Ovary (tissue), 9 donors: ENCODE measurements around the gene ARPC1A. TPM values are rescaled to one million over a fixed set of nuclear protein-coding genes. Genes with fewer than 3 reads are reported as not detected.

ENCODE experiments used
- DNase-seq, 5 donors: peaks; one replicate each; pipeline ENCODE4 v3.0.0-alpha.2; 2019 to 2020
- H3K27ac ChIP-seq, 2 donors: fragments of 200-600 bp; one replicate each; pipeline versions ENCODE4 v1.5.1 to v1.8.0; 2019 to 2022
- H3K27me3 ChIP-seq: fragments of 200-600 bp; one replicate; pipeline ENCODE4 v1.8.0; 2022
- H3K36me3 ChIP-seq: fragments of 200-600 bp; sonication (generic); one replicate; pipeline ENCODE4 v1.5.1; 2019
- H3K4me1 ChIP-seq: one replicate; pipeline ENCODE4 v1.8.1; 2013; ENCODE audit warnings: mild to moderate bottlenecking, moderate library complexity; ENCODE audit not compliant: insufficient read depth
- H3K4me3 ChIP-seq: fragments of 200-600 bp; sonication (generic); one replicate; pipeline ENCODE4 v1.5.1; 2017
- H3K9me3 ChIP-seq, 2 donors: fragments of 200-600 bp in 1 of 2; sonication (generic) in 1 of 2; one replicate each; pipeline versions ENCODE4 v1.5.1 to v1.8.1; 2013 to 2019; ENCODE audit warnings: mild to moderate bottlenecking in 1 of 2, moderate library complexity in 1 of 2
- CTCF ChIP-seq, 3 donors: fragments of 450-650 bp in 2 of 3; fragments of 200-600 bp in 1 of 3; IDR thresholded peaks; one replicate each; pipeline versions ENCODE4 v1.5.1 to v1.8.0; 2016 to 2022; ENCODE audit warnings: antibody characterized with exemption in 3 of 3, mild to moderate bottlenecking in 1 of 3
- EP300 ChIP-seq: sonication (generic); formaldehyde crosslinking; IDR thresholded peaks from one replicate; pipeline ENCODE4 v1.6.1; 2017; ENCODE audit warnings: antibody characterized with exemption
- POLR2A ChIP-seq: fragments of 450-650 bp; IDR thresholded peaks from one replicate; pipeline ENCODE4 v1.6.1; 2017; ENCODE audit warnings: antibody characterized with exemption, mild to moderate bottlenecking, moderate library complexity
- WGBS, 3 donors: extraction: QIAGEN DNeasy Blood & Tissue Kit in 1 of 3; methylation state at CpG; one replicate each; pipeline versions ENCODE4 v1.1.5 to v1.1.7; 2013 to 2017; 5-methylcytosine and 5-hydroxymethylcytosine counted together
- intact Hi-C, 4 donors: fragments of 100-400 bp; cut with DNase I; formaldehyde crosslinking; loops; one replicate each; pipeline versions ENCODE4 v1.11.0 to v1.15.1; 2022 to 2023
- polyA plus RNA-seq, 2 donors: library from polyadenylated mRNA; stranded (reverse); fragments of 200-250 nt in 1 of 2; fragments of 350-450 nt in 1 of 2; fragmentation: Illumina TruSeq in 1 of 2; extraction: RNeasy Lipid Tissue Mini Kit (QIAGEN cat#74804) in 1 of 2; gene quantifications; one replicate each; pipeline ENCODE4 v1.2.3, GENCODE V29; 2013 to 2014
- total RNA-seq, 7 donors: library from RNA; depleted of rRNA in 2 of 7; stranded (reverse); fragments of >200 nt in 2 of 7; fragmentation: NEBNext Ultra II Directional in 3 of 7; extraction: Animal tissue kit (Norgen Biotek cat#: 25700) in 3 of 7; gene quantifications; one replicate each; pipeline versions ENCODE4 v1.1.0 to v1.2.4, GENCODE V29; 2016 to 2023
- donor health status: DM: no; HTN: no; CAD: no; lungs with moderate emphysema.
- donor health status: DM: no; HTN: no; CAD: no.
- donor health status: Bipolar disorder and iron deficiency.
- donor health status: DM: yes; HTN: yes; CAD: no.
- donor health status: DM: no; HTN: no; CAD: no.
- donor health status: DM: yes; HTN: yes; CAD: no.

Gene ARPC1A
- total and polyA plus RNA-seq, 9 donors: 83.7 to 138 (median 112) TPM

- WGBS, 3 donors: 80 to 83% (median 81%) methylated on average over 4 of the region's 4 CpGs
- no peak for DNase-seq
- Histone ChIP-seq H3K27me3 (no peaks in the 10 kb centered on the region), H3K4me1 (no peaks in the 10 kb centered on the region), H3K9me3 (no peaks in the 10 kb centered on the region), H3K36me3 (no peaks in the 10 kb centered on the region), H3K4me3 (no peak overlapping the region), H3K27ac (no peak overlapping the region)
- TF ChIP-seq POLR2A (no peak), EP300 (no peak), CTCF (IDR thresholded peaks at IDR 0.05) (no peak)
- intact Hi-C loops: no loop called here
Observed at GRCh38 chr7:99293650-99294049, 32.0 kb upstream of the ARPC1A start.

GRCh38 chr7:99296471-99296870 lies 29.2 kb upstream of the ARPC1A start:
- Histone ChIP-seq H3K4me1 (no peaks in the 10 kb centered on the region), H3K27ac (no peak overlapping the region), H3K36me3 (no peaks in the 10 kb centered on the region), H3K4me3 (no peak overlapping the region), H3K9me3 (no peaks in the 10 kb centered on the region), H3K27me3 (no peaks in the 10 kb centered on the region)
- intact Hi-C loops: no loop called here
- no peak for DNase-seq
- TF ChIP-seq CTCF (IDR thresholded peaks at IDR 0.05) (no peak), EP300 (no peak), POLR2A (no peak)
- 83 to 90% (median 85%) methylated on average over 5 of the region's 5 CpGs for WGBS, 3 donors

GRCh38 chr7:99301496-99301895 lies 24.2 kb upstream of the ARPC1A start:
- H3K4me1 ChIP-seq: no peaks in the 10 kb centered on the region
- intact Hi-C loops: loop anchor here in 2 of 4 donors (10.0 kb wide), 2 partner anchors 147 to 1053 kb away; partner anchors contain the start of gene PILRB (in 1 of the 2)
- WGBS, 3 donors: 85 to 90% (median 88%) methylated on average over 16 to 19 of the region's 19 CpGs
- H3K36me3 ChIP-seq: no peaks in the 10 kb centered on the region
- no peaks in the 10 kb centered on the region for H3K27me3 ChIP-seq
- TF ChIP-seq CTCF (IDR thresholded peaks at IDR 0.05) (no peak), EP300 (no peak), POLR2A (no peak)
- no peak overlapping the region for H3K4me3 ChIP-seq
- H3K9me3 ChIP-seq: no peaks in the 10 kb centered on the region
- no peak for DNase-seq
- no peak overlapping the region for H3K27ac ChIP-seq

GRCh38 chr7:99305473-99306260 lies 20.0 kb upstream of the ARPC1A start:
- intact Hi-C loops: loop anchor here in 2 of 4 donors (10.0 kb wide), 2 partner anchors 151 to 1049 kb away; partner anchors contain the start of gene PILRB (in 1 of the 2)
- DNase-seq: no peak
- no peak for TF ChIP-seq POLR2A

GRCh38 chr7:99308461-99309074 lies 17.1 kb upstream of the ARPC1A start:
- TF ChIP-seq CTCF (IDR thresholded peaks at IDR 0.05): no peak
- TF ChIP-seq EP300: no peak
- TF ChIP-seq POLR2A: no peak
- WGBS, 3 donors: 93 to 95% (median 94%) methylated on average over 7 of the region's 7 CpGs

More at GRCh38 chr7:99305473-99306260, 20.0 kb upstream of the ARPC1A start:
- Histone ChIP-seq H3K4me1 (no peaks in the 10 kb centered on the region), H3K27ac (no peak overlapping the region), H3K36me3 (no peaks in the 10 kb centered on the region), H3K4me3 (no peak overlapping the region), H3K9me3 (no peaks in the 10 kb centered on the region), H3K27me3 (no peaks in the 10 kb centered on the region)
- WGBS, 3 donors: 56 to 60% (median 57%) methylated on average over 16 of the region's 16 CpGs

More at GRCh38 chr7:99308461-99309074, 17.1 kb upstream of the ARPC1A start:
- Histone ChIP-seq H3K27me3 (no peaks in the 10 kb centered on the region), H3K4me1 (no peaks in the 10 kb centered on the region), H3K36me3 (no peaks in the 10 kb centered on the region), H3K27ac (no peak overlapping the region), H3K4me3 (no peak overlapping the region), H3K9me3 (no peaks in the 10 kb centered on the region)
- intact Hi-C loops: loop anchor here in 2 of 4 donors (10.0 kb wide), 2 partner anchors 154 to 1046 kb away; partner anchors contain the start of gene PILRB (in 1 of the 2)
- DNase-seq: no peak
